Neuronal stem cell (in vitro differentiated cells): ENCODE data around the gene POLK.

Source experiments
- DNase-seq: peaks from one replicate; pipeline ENCODE4 v3.0.0-alpha.2; 2013; ENCODE audit warnings: low spot score
- H2AFZ ChIP-seq: one replicate; pipeline ENCODE4 v1.6.1; 2013; ENCODE audit warnings: mild to moderate bottlenecking, low read length, inconsistent platforms
- H2AK5ac ChIP-seq: 2 replicates; pipeline ENCODE4 v1.6.1; 2013; ENCODE audit warnings: low read depth, mild to moderate bottlenecking, inconsistent platforms, low read length, moderate library complexity, mixed read lengths
- H2BK120ac ChIP-seq: 2 replicates; pipeline ENCODE4 v1.6.1; 2013; ENCODE audit warnings: low read depth, mild to moderate bottlenecking, inconsistent platforms, low read length, moderate library complexity, mixed read lengths
- H2BK12ac ChIP-seq: one replicate; pipeline ENCODE4 v1.6.1; 2013; ENCODE audit warnings: low read length, inconsistent platforms
- H2BK15ac ChIP-seq: 2 replicates; pipeline ENCODE4 v1.6.1; 2013; ENCODE audit warnings: mild to moderate bottlenecking, low read length, inconsistent platforms, mixed read lengths
- H2BK5ac ChIP-seq: one replicate; pipeline ENCODE4 v1.6.1; 2013; ENCODE audit warnings: inconsistent platforms, mild to moderate bottlenecking, low read length, moderate library complexity
- H3K14ac ChIP-seq: one replicate; pipeline ENCODE4 v1.6.1; 2013; ENCODE audit warnings: low read length, inconsistent platforms
- H3K18ac ChIP-seq: 2 replicates; pipeline ENCODE4 v1.6.1; 2013; ENCODE audit warnings: low read length, inconsistent platforms
- H3K23ac ChIP-seq: 2 replicates; pipeline ENCODE4 v1.6.1; 2013; ENCODE audit warnings: low read depth, mild to moderate bottlenecking, mixed read lengths, low read length, inconsistent platforms; ENCODE audit not compliant: poor library complexity
- H3K27ac ChIP-seq: replicated peaks from 3 replicates; pipeline ENCODE4 v1.5.1; 2013; ENCODE audit warnings: low read length, inconsistent platforms
- H3K27me3 ChIP-seq, 3 experiments: 2 replicates each; pipeline ENCODE4 v1.6.1; 2013; ENCODE audit warnings: low read length in 3 of 3, mild to moderate bottlenecking in 2 of 3, inconsistent platforms in 1 of 3, low read depth in 1 of 3, mixed read lengths in 1 of 3, moderate library complexity in 1 of 3; ENCODE audit not compliant: control insufficient read depth in 3 of 3, insufficient read depth in 3 of 3
- H3K36me3 ChIP-seq, 2 donors: replicated peaks in 1 of 2; 2 replicates each; pipeline ENCODE4 v1.6.1; 2013; ENCODE audit warnings: low read length in 2 of 2; ENCODE audit not compliant: control insufficient read depth in 2 of 2, insufficient read depth in 2 of 2
- H3K4ac ChIP-seq: 2 replicates; pipeline ENCODE4 v1.6.1; 2013; ENCODE audit warnings: inconsistent platforms, mild to moderate bottlenecking, low read length, moderate library complexity
- H3K4me1 ChIP-seq, 2 donors: 1 replicate in 1 of 2; 2 replicates in 1 of 2; pipeline ENCODE4 v1.6.1; 2013; ENCODE audit warnings: low read length in 2 of 2, low read depth in 1 of 2; ENCODE audit not compliant: control insufficient read depth in 2 of 2, insufficient read depth in 1 of 2
- H3K4me2 ChIP-seq: one replicate; pipeline ENCODE4 v1.6.1; 2013; ENCODE audit warnings: mild to moderate bottlenecking, low read length, inconsistent platforms; ENCODE audit not compliant: insufficient read depth, poor library complexity, severe bottlenecking
- H3K4me3 ChIP-seq, 2 donors: 2 replicates each; pipeline ENCODE4 v1.5.1; 2013; ENCODE audit warnings: low read length in 2 of 2, mild to moderate bottlenecking in 2 of 2, inconsistent platforms in 1 of 2, moderate library complexity in 1 of 2
- H3K79me1 ChIP-seq: one replicate; pipeline ENCODE4 v1.6.1; 2013; ENCODE audit warnings: low read depth, mild to moderate bottlenecking, inconsistent platforms, low read length, moderate library complexity
- H3K9ac ChIP-seq: one replicate; pipeline ENCODE4 v1.6.1; 2013; ENCODE audit warnings: mild to moderate bottlenecking, low read depth, low read length, inconsistent platforms; ENCODE audit not compliant: poor library complexity
- H3K9me3 ChIP-seq, 2 donors: replicated peaks in 1 of 2; 2 replicates each; pipeline versions ENCODE3 to v1.6.1; 2013; ENCODE audit warnings: low read length in 2 of 2, mild to moderate bottlenecking in 2 of 2, inconsistent platforms in 1 of 2, low read depth in 1 of 2, mixed read lengths in 1 of 2, moderate library complexity in 1 of 2; ENCODE audit not compliant: control insufficient read depth in 2 of 2, insufficient read depth in 1 of 2
- H4K8ac ChIP-seq: one replicate; pipeline ENCODE4 v1.6.1; 2013; ENCODE audit warnings: low read depth, mild to moderate bottlenecking, inconsistent platforms, low read length, moderate library complexity
- H4K91ac ChIP-seq: one replicate; pipeline ENCODE4 v1.6.1; 2013; ENCODE audit warnings: low read length, low read depth, mild to moderate bottlenecking, inconsistent platforms; ENCODE audit not compliant: poor library complexity
- WGBS, 2 donors: extraction: QIAGEN DNeasy Blood & Tissue Kit; methylation state at CpG; one replicate each; pipeline ENCODE4 v1.1.7; 2013; ENCODE audit warnings: missing lambda C conversion rate in 2 of 2, mixed read lengths in 1 of 2; ENCODE audit not compliant: insufficient read length in 2 of 2, insufficient replicate concordance in 1 of 2; ENCODE audit errors: extremely low coverage in 2 of 2; 5-methylcytosine and 5-hydroxymethylcytosine counted together

Gene POLK

DNA sequence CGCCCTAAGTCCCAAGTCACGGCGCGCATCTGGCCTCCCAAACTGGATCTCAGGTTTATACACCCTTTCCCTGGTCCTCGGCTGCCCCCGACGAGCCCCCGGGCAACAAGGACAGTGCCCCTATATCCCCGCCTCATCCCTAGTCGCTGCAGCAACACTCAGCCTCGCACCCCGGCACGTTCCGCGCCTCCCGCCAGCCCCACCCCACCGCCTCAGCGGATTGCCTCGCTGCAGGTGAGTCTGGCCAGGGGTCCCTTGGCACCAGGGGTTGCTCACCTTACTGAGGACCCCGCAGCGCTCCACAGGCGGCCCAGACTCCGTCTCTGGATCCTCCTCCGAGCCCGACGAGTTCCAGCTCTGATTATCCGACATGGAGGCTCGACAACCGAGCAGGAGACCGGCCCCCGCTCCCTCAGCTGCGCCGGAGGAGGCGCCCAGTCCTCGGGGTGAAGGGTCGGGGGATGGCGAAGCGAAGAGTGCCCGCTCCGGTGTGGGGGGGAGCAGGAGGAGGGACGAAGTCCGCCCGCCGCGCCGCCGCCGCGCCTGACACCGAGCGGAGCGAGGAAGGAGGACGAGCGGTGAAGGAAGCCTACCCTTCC lies 756 bp upstream of the POLK start:
- no peak overlapping the region for H4K8ac ChIP-seq
- H3K27me3 ChIP-seq, result no peaks in the 10 kb centered on the region
- peak overlapping the region; percentile 9 for H3K14ac ChIP-seq
- H3K23ac ChIP-seq, result peak overlapping the region; percentile 98
- H3K4me1 ChIP-seq, result peaks cover 0 to 8% of the 10 kb centered on the region in 2 donors
- H2BK120ac ChIP-seq, result peak overlapping the region; percentile 74
- DNase-seq, result peak; percentile 23
- H3K18ac ChIP-seq, result peak overlapping the region; percentile 99
- peak overlapping the region; percentile 34 for H2AK5ac ChIP-seq
- peaks cover 2% of the 10 kb centered on the region for H3K79me1 ChIP-seq
- H2BK15ac ChIP-seq, result peak overlapping the region; percentile 90
- no peak overlapping the region for H2BK12ac ChIP-seq
- peaks cover 0 to 3% of the 10 kb centered on the region in 2 donors for H3K36me3 ChIP-seq
- peak overlapping the region; percentile 85 to 95 for H3K4me3 ChIP-seq
- H2AFZ ChIP-seq, result peak overlapping the region; percentile 96
- H3K9ac ChIP-seq, result peak overlapping the region; percentile 96
- H3K4ac ChIP-seq, result no peak overlapping the region
- no peak overlapping the region for H4K91ac ChIP-seq
- H2BK5ac ChIP-seq, result peak overlapping the region; percentile 90
- peak overlapping the region; percentile 70 for H3K27ac ChIP-seq
- peak overlapping the region; percentile 83 for H3K4me2 ChIP-seq
- peaks cover 0 to 15% of the 10 kb centered on the region in 2 donors for H3K9me3 ChIP-seq
- no CpG with 5 or more reads among the region's 54 CpGs for WGBS, 2 donors

DNA sequence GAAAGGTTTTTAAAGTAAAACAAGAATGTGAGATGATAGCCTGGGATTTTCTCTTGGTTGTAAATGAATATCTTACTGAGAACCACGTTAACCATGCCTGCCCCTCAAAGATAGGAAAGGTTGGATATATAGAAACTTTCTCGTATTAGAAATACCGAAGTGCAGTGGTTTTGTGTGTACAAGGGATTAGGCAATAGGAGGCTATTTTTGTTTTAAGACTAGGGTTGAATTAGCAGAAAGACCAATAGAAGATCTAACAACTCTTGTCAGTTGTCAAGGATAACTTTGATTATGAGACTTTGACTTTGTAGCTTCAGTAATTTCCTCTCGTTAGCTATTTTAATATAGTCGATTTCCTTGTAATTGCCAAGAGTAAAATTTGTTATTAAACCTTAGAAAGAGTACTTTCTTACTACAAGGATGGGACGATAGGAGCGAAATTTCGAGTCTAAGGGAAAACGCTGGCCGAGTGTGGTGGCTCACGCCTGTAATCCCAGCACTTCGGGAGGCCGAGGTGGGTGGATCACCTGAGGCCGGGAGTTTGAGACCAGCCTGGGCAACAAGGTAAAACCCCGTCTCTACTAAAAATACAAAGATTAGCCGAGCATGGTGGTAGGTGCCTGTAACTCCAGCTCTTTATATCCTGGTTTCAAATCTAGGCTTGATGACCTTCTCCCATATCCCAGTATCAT lies 838 bp downstream of the POLK start:
- peak overlapping the region in 1 of 2 donors; percentile 85 for H3K4me3 ChIP-seq
- H3K23ac ChIP-seq, result no peak overlapping the region
- H2AFZ ChIP-seq, result peak overlapping the region; percentile 94
- no peak overlapping the region for H3K9ac ChIP-seq
- H3K27ac ChIP-seq, result no peak overlapping the region
- no peak overlapping the region for H2AK5ac ChIP-seq
- H2BK12ac ChIP-seq, result no peak overlapping the region
- peaks cover 0 to 3% of the 10 kb centered on the region in 2 donors for H3K36me3 ChIP-seq
- no peak overlapping the region for H2BK15ac ChIP-seq
- no peak overlapping the region for H2BK120ac ChIP-seq
- whole genome bisulfite sequencing, 2 donors, result no CpG with 5 or more reads among the region's 16 CpGs
- H3K4me1 ChIP-seq, result peaks cover 0 to 8% of the 10 kb centered on the region in 2 donors
- no peak overlapping the region for H3K4me2 ChIP-seq
- no peak overlapping the region for H3K4ac ChIP-seq
- no peak for DNase-seq
- H4K8ac ChIP-seq, result no peak overlapping the region
- no peak overlapping the region for H3K14ac ChIP-seq
- no peaks in the 10 kb centered on the region for H3K79me1 ChIP-seq
- no peak overlapping the region for H2BK5ac ChIP-seq
- peaks cover 0 to 11% of the 10 kb centered on the region in 2 donors for H3K9me3 ChIP-seq
- H3K18ac ChIP-seq, result no peak overlapping the region
- no peaks in the 10 kb centered on the region for H3K27me3 ChIP-seq
- H4K91ac ChIP-seq, result no peak overlapping the region

DNA sequence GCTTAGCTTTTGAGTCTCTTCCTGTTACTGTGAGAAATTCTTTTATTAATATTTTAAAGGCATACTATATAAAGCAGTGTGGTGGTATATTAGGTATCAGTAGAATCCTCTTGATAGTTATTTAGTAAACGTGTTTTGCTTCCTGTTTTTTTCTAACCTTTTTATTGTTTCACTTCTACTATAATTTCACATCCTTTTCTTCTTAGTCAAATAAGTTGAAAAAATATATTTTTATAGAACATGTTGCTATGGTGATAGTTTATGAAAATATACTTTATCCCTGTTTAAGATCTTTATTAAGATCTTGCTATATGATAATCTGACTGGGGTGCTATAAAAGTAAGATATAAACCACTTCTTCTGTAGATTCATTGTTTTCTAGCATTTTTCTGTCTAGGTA lies 2.1 kb downstream of the POLK start:
- H3K4me1 ChIP-seq, result peaks cover 0 to 8% of the 10 kb centered on the region in 2 donors
- no peak overlapping the region for H3K27ac ChIP-seq
- no peak overlapping the region for H3K14ac ChIP-seq
- H2BK120ac ChIP-seq, result no peak overlapping the region
- H3K9me3 ChIP-seq, result peaks cover 2 to 16% of the 10 kb centered on the region in 2 donors
- H3K9ac ChIP-seq, result no peak overlapping the region
- no peak overlapping the region for H3K4ac ChIP-seq
- H3K4me2 ChIP-seq, result no peak overlapping the region
- H2AK5ac ChIP-seq, result no peak overlapping the region
- H3K36me3 ChIP-seq, result peaks cover 0 to 3% of the 10 kb centered on the region in 2 donors
- H2BK15ac ChIP-seq, result no peak overlapping the region
- DNase-seq, result no peak
- H3K18ac ChIP-seq, result no peak overlapping the region
- H3K27me3 ChIP-seq, result no peaks in the 10 kb centered on the region
- no CpG with 5 or more reads among the region's 1 CpG for WGBS, 2 donors
- H2BK12ac ChIP-seq, result no peak overlapping the region
- H3K4me3 ChIP-seq, result no peak overlapping the region
- no peak overlapping the region for H2AFZ ChIP-seq
- no peak overlapping the region for H2BK5ac ChIP-seq
- H4K8ac ChIP-seq, result no peak overlapping the region
- H3K23ac ChIP-seq, result no peak overlapping the region
- H4K91ac ChIP-seq, result no peak overlapping the region
- peaks cover 2% of the 10 kb centered on the region for H3K79me1 ChIP-seq

DNA sequence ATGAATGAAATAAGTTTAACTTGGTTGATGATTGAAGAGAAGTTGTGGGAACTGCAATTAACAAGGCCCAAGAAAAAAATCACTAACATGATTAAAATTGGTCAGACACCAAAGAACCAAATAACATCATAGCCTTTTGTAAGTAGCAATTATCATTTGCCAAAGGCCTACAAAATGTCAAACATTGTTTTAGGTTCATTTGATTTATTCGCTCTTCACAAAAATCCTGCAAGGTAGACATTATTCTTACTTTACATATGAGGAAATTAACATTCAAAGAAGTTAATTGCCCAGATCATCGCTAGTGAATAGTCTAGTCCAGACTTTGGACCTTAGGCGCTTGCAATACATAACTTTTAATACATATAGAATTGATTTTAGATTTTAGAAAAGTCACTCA lies 2.6 kb downstream of the POLK start:
- Histone ChIP-seq H3K18ac (no peak overlapping the region), H3K14ac (no peak overlapping the region), H2BK12ac (no peak overlapping the region), H2BK5ac (no peak overlapping the region), H3K27ac (no peak overlapping the region), H2AFZ (no peak overlapping the region), H3K23ac (no peak overlapping the region), H3K27me3 (no peaks in the 10 kb centered on the region), H2BK15ac (no peak overlapping the region), H3K36me3 (peaks cover 0 to 3% of the 10 kb centered on the region in 2 donors), H4K8ac (no peak overlapping the region), H2BK120ac (no peak overlapping the region), H3K4me3 (no peak overlapping the region), H3K9ac (no peak overlapping the region), H2AK5ac (no peak overlapping the region), H3K4me1 (peaks cover 0 to 5% of the 10 kb centered on the region in 2 donors), H3K9me3 (peaks cover 2 to 17% of the 10 kb centered on the region in 2 donors), H4K91ac (no peak overlapping the region), H3K4me2 (no peak overlapping the region), H3K4ac (no peak overlapping the region), H3K79me1 (peaks cover 3% of the 10 kb centered on the region)
- WGBS, 2 donors, result no CpG with 5 or more reads among the region's 3 CpGs
- DNase-seq, result no peak
